ENCODE data around the gene POLR3GL.

DNA sequence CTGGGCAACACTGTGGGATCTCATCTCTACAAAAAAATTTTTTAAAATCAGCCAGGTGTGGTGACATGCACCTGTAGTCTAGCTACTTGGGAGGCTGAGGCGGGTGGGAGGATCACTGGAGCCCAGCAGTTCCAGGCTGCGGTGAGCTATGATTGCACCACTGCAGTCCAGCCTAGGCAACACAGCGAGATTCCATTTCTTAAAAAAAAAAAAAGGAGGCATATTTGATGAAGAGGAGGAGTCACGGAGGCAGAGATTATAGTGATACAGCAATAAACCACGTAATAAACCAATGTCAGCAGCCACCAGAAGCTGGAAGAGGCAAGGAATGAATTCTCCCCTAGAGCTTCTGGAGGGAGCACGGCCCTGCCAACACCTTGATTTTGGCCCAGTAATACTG, 10.6 kb upstream of the POLR3GL start:
- TF ChIP-seq, protein P1, sequence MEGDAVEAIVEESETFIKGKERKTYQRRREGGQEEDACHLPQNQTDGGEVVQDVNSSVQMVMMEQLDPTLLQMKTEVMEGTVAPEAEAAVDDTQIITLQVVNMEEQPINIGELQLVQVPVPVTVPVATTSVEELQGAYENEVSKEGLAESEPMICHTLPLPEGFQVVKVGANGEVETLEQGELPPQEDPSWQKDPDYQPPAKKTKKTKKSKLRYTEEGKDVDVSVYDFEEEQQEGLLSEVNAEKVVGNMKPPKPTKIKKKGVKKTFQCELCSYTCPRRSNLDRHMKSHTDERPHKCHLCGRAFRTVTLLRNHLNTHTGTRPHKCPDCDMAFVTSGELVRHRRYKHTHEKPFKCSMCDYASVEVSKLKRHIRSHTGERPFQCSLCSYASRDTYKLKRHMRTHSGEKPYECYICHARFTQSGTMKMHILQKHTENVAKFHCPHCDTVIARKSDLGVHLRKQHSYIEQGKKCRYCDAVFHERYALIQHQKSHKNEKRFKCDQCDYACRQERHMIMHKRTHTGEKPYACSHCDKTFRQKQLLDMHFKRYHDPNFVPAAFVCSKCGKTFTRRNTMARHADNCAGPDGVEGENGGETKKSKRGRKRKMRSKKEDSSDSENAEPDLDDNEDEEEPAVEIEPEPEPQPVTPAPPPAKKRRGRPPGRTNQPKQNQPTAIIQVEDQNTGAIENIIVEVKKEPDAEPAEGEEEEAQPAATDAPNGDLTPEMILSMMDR (IDR thresholded peaks at IDR 0.05; ENCODE audit: low read depth, low read length): no peak
- TF ChIP-seq POLR2A (IDR thresholded peaks at IDR 0.05; ENCODE audit: extremely low read depth, insufficient read length) (no peak), MYC (IDR thresholded peaks at IDR 0.05; ENCODE audit: low read depth, low read length) (no peak)
- TF ChIP-seq, protein P2, sequence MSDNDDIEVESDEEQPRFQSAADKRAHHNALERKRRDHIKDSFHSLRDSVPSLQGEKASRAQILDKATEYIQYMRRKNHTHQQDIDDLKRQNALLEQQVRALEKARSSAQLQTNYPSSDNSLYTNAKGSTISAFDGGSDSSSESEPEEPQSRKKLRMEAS (IDR thresholded peaks at IDR 0.05; ENCODE audit: low read depth, low read length): no peak
